HCT116 (cell line): Measurements from ENCODE around the gene OSBPL8. TPM values are rescaled to one million over a fixed set of nuclear protein-coding genes. Genes with fewer than 3 reads are reported as not detected.

Experiments used
- ATAC-seq: fragments of 200-7000 bp; cut with Tn5 transposase; 2 replicates; pipeline ENCODE4 v1.9.1; 2020; ENCODE audit warnings: mild to moderate bottlenecking, moderate library complexity
- BruUV-seq: library from RNA; stranded (reverse); fragments of 400-500 nt; replicated peaks from 2 replicates; lab custom pipeline; 2021; lab: Mats Ljungman, UMichigan
- CTCF ChIA-PET: fragments of 300-600 bp; sonication (Branson Sonifier 250); formaldehyde crosslinking; loops from one replicate; lab custom pipeline; 2021; ENCODE audit warnings: antibody characterized with exemption; lab: Charles Lee
- POLR2A ChIA-PET: fragments of 300-600, 350-600 bp; sonication (Branson Sonifier 250); formaldehyde crosslinking; loops from one replicate; lab custom pipeline; 2021; ENCODE audit warnings: antibody characterized with exemption; lab: Charles Lee
- RAD21 ChIA-PET, 2 experiments: fragments of 300-600 bp; sonication (Branson Sonifier 250); formaldehyde crosslinking; loops; one replicate each; lab custom pipeline; 2023; ENCODE audit warnings: low total read pairs in 2 of 2; ENCODE audit not compliant: uncharacterized antibody in 2 of 2, unreplicated experiment in 2 of 2, low non-redundant PET in 1 of 2; lab: Charles Lee
- DNase-seq: peaks from one replicate; pipeline ENCODE4 v3.0.0-alpha.2; 2010; ENCODE audit warnings: low read depth, low spot score
- H2AFZ ChIP-seq: fragments of 200-600 bp; shearing (Covaris generic), sonication (generic); 2 replicates; pipeline ENCODE4 v1.6.1; 2017; ENCODE audit warnings: low read depth, mixed run types, mixed read lengths, antibody characterized with exemption, low read length; ENCODE audit not compliant: poor library complexity, severe bottlenecking
- H3K27ac ChIP-seq: 2 replicates; pipeline ENCODE4 v1.5.1; 2012; ENCODE audit warnings: low read depth, low read length
- H3K27me3 ChIP-seq: fragments of 200-600 bp; sonication (generic); 2 replicates; pipeline ENCODE4 v1.6.1; 2016; ENCODE audit warnings: mixed run types, low read length, mixed read lengths; ENCODE audit not compliant: insufficient read depth
- H3K36me3 ChIP-seq, 2 experiments: fragments of 200-500 bp in 1 of 2; fragments of 200-600 bp in 1 of 2; sonication (Bioruptor generic) in 1 of 2; sonication (generic) in 1 of 2; 2 replicates each; pipeline versions ENCODE4 v1.5.1 to v1.6.1; 2014 to 2016; ENCODE audit warnings: low read length in 2 of 2, inconsistent platforms in 1 of 2, mixed read lengths in 1 of 2, mixed run types in 1 of 2; ENCODE audit not compliant: insufficient read depth in 2 of 2, control insufficient read depth in 1 of 2
- H3K4me1 ChIP-seq, 2 experiments: fragments of 200-600 bp in 1 of 2; sonication (generic) in 1 of 2; 2 replicates each; pipeline versions ENCODE4 v1.5.1 to v1.6.1; 2012 to 2017; ENCODE audit warnings: low read length in 2 of 2, inconsistent platforms in 1 of 2, mild to moderate bottlenecking in 1 of 2, mixed read lengths in 1 of 2, mixed run types in 1 of 2, moderate library complexity in 1 of 2; ENCODE audit not compliant: insufficient read depth in 2 of 2, control insufficient read depth in 1 of 2
- H3K4me2 ChIP-seq: fragments of 200-600 bp; sonication (generic); 2 replicates; pipeline ENCODE4 v1.6.1; 2017; ENCODE audit warnings: mixed run types, low read length, mixed read lengths
- H3K4me3 ChIP-seq, 2 experiments: fragments of 200-600 bp in 1 of 2; sonication (generic) in 1 of 2; replicated peaks in 1 of 2; 2 replicates each; pipeline ENCODE4 v1.5.1; 2011 to 2016; ENCODE audit warnings: low read length in 2 of 2, control low read depth in 1 of 2, low read depth in 1 of 2, mild to moderate bottlenecking in 1 of 2, mixed read lengths in 1 of 2, mixed run types in 1 of 2
- H3K79me2 ChIP-seq: fragments of 200-600 bp; sonication (generic); 2 replicates; pipeline ENCODE4 v1.6.1; 2017; ENCODE audit warnings: mild to moderate bottlenecking, mixed run types, low read length, moderate library complexity, mixed read lengths; ENCODE audit not compliant: insufficient read depth
- H3K9ac ChIP-seq: fragments of 200-600 bp; sonication (generic); 2 replicates; pipeline ENCODE4 v1.6.1; 2016; ENCODE audit warnings: low read length, mixed read lengths
- H3K9me2 ChIP-seq: fragments of 200-600 bp; sonication (generic), shearing (Covaris generic); 2 replicates; pipeline ENCODE4 v1.6.1; 2017; ENCODE audit warnings: mixed run types, mild to moderate bottlenecking, moderate library complexity; ENCODE audit not compliant: insufficient read depth
- H3K9me3 ChIP-seq, 2 experiments: fragments of 200-500 bp in 1 of 2; fragments of 200-600 bp in 1 of 2; sonication (Bioruptor generic) in 1 of 2; sonication (generic) in 1 of 2; 2 replicates each; pipeline ENCODE4 v1.6.1; 2014 to 2017; ENCODE audit warnings: low read length in 2 of 2, mixed read lengths in 2 of 2, inconsistent platforms in 1 of 2, low read depth in 1 of 2, mild to moderate bottlenecking in 1 of 2, mixed run types in 1 of 2, moderate library complexity in 1 of 2; ENCODE audit not compliant: control insufficient read depth in 1 of 2, insufficient read depth in 1 of 2
- H4K20me1 ChIP-seq: fragments of 200-600 bp; sonication (generic), shearing (Covaris generic); 2 replicates; pipeline ENCODE4 v1.6.1; 2017; ENCODE audit warnings: mixed run types, mild to moderate bottlenecking, moderate library complexity; ENCODE audit not compliant: insufficient read depth
- ELF1 ChIP-seq: IDR thresholded peaks from 2 replicates; pipeline ENCODE4 v1.6.1; 2012; ENCODE audit warnings: low read depth, borderline replicate concordance
- POLR2AphosphoS5 ChIP-seq: IDR thresholded peaks from 2 replicates; pipeline ENCODE4 v1.6.1; 2011; ENCODE audit warnings: mild to moderate bottlenecking, low read depth, low read length, moderate library complexity
- RAD21 ChIP-seq: IDR thresholded peaks from 2 replicates; pipeline ENCODE4 v1.6.1; 2012; ENCODE audit warnings: low read depth, mild to moderate bottlenecking
- SRF ChIP-seq: IDR thresholded peaks from 2 replicates; pipeline ENCODE4 v1.6.1; 2012; ENCODE audit warnings: low read depth
- TCF7L2 ChIP-seq: IDR thresholded peaks from 2 replicates; pipeline ENCODE4 v1.7.0; 2011; ENCODE audit warnings: borderline replicate concordance, inconsistent platforms; ENCODE audit not compliant: insufficient read depth, insufficient read length; ENCODE audit errors: extremely low read depth
- intact Hi-C: fragments of 100-400 bp; cut with micrococcal nuclease; formaldehyde crosslinking; loops from 2 replicates; pipeline ENCODE4 v1.10.0; 2022
- total RNA-seq: library from RNA; stranded (reverse); gene quantifications from one replicate; pipeline ENCODE4 v1.2.1, GENCODE V29; 2021; ENCODE audit not compliant: unreplicated experiment
- TF ChIP-seq, protein P1 (sequence below), 3 experiments: fragments of 200-600 bp in 1 of 3; sonication (generic) in 1 of 3; IDR thresholded peaks in 2 of 3; conservative IDR thresholded peaks in 1 of 3; 2 replicates each; pipeline ENCODE4 v1.5.1; 2012 to 2017; ENCODE audit warnings: low read depth in 2 of 3, low read length in 2 of 3, antibody characterized with exemption in 1 of 3, borderline replicate concordance in 1 of 3, control low read depth in 1 of 3, mild to moderate bottlenecking in 1 of 3, mixed read lengths in 1 of 3, mixed run types in 1 of 3, moderate library complexity in 1 of 3; ENCODE audit not compliant: insufficient read depth in 1 of 3

The OSBPL8 gene
- total RNA-seq, 1 experiment from 2014 or later, result 115 TPM

DNA sequence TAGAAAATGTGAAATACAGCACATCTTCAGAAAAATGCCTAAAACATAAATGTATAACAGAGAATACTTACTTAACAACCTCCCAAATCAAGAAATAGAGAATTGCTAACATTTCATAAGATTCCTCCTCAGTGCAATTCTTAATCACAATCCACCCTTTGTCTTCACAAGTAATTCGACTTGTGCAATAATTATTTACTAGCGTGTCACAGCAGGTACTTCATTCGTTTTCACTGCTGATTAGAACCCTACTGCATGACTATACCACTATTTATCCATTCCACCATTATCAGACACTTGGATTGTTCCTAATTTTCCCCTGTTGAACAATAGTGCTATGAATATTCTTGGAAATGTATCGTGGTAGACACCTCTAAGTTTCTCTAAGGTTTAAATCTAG, 146.4 kb downstream of the OSBPL8 start:
- DNase-seq, result no peak
- H3K27me3 ChIP-seq, result no peaks in the 10 kb centered on the region
- CTCF ChIA-PET, result no interaction called here

DNA sequence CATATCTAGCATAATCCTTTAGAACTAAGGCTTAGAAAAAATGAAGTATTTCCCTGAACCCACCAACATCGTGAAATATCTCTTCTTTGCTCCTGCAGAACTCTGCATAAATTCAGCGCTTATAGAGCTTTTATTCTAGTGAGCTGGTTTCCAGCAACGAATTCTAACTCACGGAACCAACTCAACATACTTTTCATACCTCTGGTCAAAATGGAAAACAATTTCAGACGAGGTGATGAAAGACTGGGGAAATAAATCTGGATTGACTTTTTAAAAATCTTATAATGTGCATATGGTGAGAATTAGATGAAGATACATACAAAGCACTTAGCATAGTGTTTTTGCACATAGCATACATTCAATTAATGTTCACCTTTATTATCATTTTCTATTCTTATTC, 148.8 kb downstream of the OSBPL8 start:
- H3K9me3 ChIP-seq, result no peaks in the 10 kb centered on the region
- H3K9me2 ChIP-seq, result no peaks in the 10 kb centered on the region
- no peak for DNase-seq
- no peaks in the 10 kb centered on the region for H4K20me1 ChIP-seq
- no peaks in the 10 kb centered on the region for H3K4me1 ChIP-seq
- ATAC-seq, result no peak
- H3K36me3 ChIP-seq, result peaks cover 0 to 2% of the 10 kb centered on the region in 2 experiments; a peak in 1 of 4 replicates
- no peak overlapping the region for H3K4me3 ChIP-seq
- H2AFZ ChIP-seq, result no peak overlapping the region
- H3K27ac ChIP-seq, result no peak overlapping the region
- TF ChIP-seq, protein P1, sequence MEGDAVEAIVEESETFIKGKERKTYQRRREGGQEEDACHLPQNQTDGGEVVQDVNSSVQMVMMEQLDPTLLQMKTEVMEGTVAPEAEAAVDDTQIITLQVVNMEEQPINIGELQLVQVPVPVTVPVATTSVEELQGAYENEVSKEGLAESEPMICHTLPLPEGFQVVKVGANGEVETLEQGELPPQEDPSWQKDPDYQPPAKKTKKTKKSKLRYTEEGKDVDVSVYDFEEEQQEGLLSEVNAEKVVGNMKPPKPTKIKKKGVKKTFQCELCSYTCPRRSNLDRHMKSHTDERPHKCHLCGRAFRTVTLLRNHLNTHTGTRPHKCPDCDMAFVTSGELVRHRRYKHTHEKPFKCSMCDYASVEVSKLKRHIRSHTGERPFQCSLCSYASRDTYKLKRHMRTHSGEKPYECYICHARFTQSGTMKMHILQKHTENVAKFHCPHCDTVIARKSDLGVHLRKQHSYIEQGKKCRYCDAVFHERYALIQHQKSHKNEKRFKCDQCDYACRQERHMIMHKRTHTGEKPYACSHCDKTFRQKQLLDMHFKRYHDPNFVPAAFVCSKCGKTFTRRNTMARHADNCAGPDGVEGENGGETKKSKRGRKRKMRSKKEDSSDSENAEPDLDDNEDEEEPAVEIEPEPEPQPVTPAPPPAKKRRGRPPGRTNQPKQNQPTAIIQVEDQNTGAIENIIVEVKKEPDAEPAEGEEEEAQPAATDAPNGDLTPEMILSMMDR (IDR thresholded peaks at IDR 0.05 in 2 of 3, conservative IDR thresholded peaks at IDR 0.05 in 1 of 3; ENCODE audit: borderline replicate concordance in 1 of 3, insufficient read depth in 1 of 3, low read depth in 2 of 3, low read length in 2 of 3), result no peak
- TF ChIP-seq ELF1, result no peak
- ChIA-PET RAD21 (no interaction called here), POLR2A (no interaction called here), CTCF (no interaction called here)
- no peak overlapping the region for H3K4me2 ChIP-seq
- no TSS peak for BruUV-seq
- H3K9ac ChIP-seq, result no peak overlapping the region
- H3K79me2 ChIP-seq, result no peaks in the 10 kb centered on the region
- no peaks in the 10 kb centered on the region for H3K27me3 ChIP-seq
- intact Hi-C loops, result no loop called here

More for the DNA sequence above, 146.4 kb downstream of the OSBPL8 start:
- H3K9me2 ChIP-seq, result no peaks in the 10 kb centered on the region
- no peak overlapping the region for H2AFZ ChIP-seq
- H4K20me1 ChIP-seq, result no peaks in the 10 kb centered on the region
- RAD21 ChIA-PET, result no interaction called here
- no peaks in the 10 kb centered on the region; the same call in 1 of the 2 replicates for H3K79me2 ChIP-seq
- H3K9me3 ChIP-seq, result no peaks in the 10 kb centered on the region
- TF ChIP-seq RAD21 (no peak), POLR2AphosphoS5 (no peak), ELF1 (no peak), TCF7L2 (no peak), SRF (no peak)
- TF ChIP-seq, all 23 proteins: peak for 0
- no TSS peak for BruUV-seq
- Histone ChIP-seq H3K4me1 (no peaks in the 10 kb centered on the region), H3K4me3 (no peak overlapping the region), H3K36me3 (peaks cover 0 to 2% of the 10 kb centered on the region in 2 experiments; a peak in 1 of 4 replicates), H3K4me2 (no peak overlapping the region), H3K9ac (no peak overlapping the region), H3K27ac (no peak overlapping the region)
- ATAC-seq, result no peak
- POLR2A ChIA-PET, result no interaction called here
- intact Hi-C loops, result no loop called here
